GM23338 (cell line): ENCODE measurements around the gene SERINC5. TPM values are rescaled to one million over a fixed set of nuclear protein-coding genes. Genes with fewer than 3 reads are reported as not detected.

ENCODE experiments used
- ATAC-seq: fragments of 200-7000 bp; cut with Tn5 transposase; 3 replicates; pipeline ENCODE4 v1.9.1; 2020
- DNase-seq: peaks from one replicate; pipeline ENCODE4 v3.0.0-alpha.2; 2015; ENCODE audit warnings: low spot score
- H2AFZ ChIP-seq: fragments of 200-600 bp; sonication (generic); 2 replicates; pipeline ENCODE4 v1.8.0; 2016; ENCODE audit warnings: antibody characterized with exemption, mild to moderate bottlenecking, moderate library complexity
- H3F3A ChIP-seq: fragments of 200-600 bp; sonication (generic); replicated peaks from 2 replicates; pipeline ENCODE4 v1.8.0; 2017; ENCODE audit warnings: antibody characterized with exemption, mixed run types, low read depth
- H3K27ac ChIP-seq: fragments of 200-600 bp; sonication (generic); 2 replicates; pipeline ENCODE4 v1.6.1; 2016; ENCODE audit warnings: low read depth
- H3K27me3 ChIP-seq: fragments of 200-600 bp; sonication (generic); 2 replicates; pipeline ENCODE4 v1.8.0; 2016; ENCODE audit warnings: mild to moderate bottlenecking, mixed run types, moderate library complexity; ENCODE audit not compliant: insufficient read depth
- H3K36me3 ChIP-seq: fragments of 200-600 bp; sonication (generic); 2 replicates; pipeline ENCODE4 v1.8.0; 2016; ENCODE audit warnings: mild to moderate bottlenecking; ENCODE audit not compliant: insufficient read depth
- H3K4me1 ChIP-seq: fragments of 200-600 bp; sonication (generic); 2 replicates; pipeline ENCODE4 v1.8.0; 2016; ENCODE audit warnings: mild to moderate bottlenecking, moderate library complexity; ENCODE audit not compliant: insufficient read depth
- H3K4me2 ChIP-seq: fragments of 200-600 bp; sonication (generic); 2 replicates; pipeline ENCODE4 v1.7.1; 2017; ENCODE audit warnings: mixed run types
- H3K4me3 ChIP-seq: fragments of 200-600 bp; sonication (generic); 2 replicates; pipeline ENCODE4 v1.6.1; 2016; ENCODE audit warnings: mixed run types
- H3K79me2 ChIP-seq: fragments of 200-600 bp; sonication (generic); replicated peaks from 2 replicates; pipeline ENCODE4 v1.8.0; 2017; ENCODE audit warnings: mild to moderate bottlenecking; ENCODE audit not compliant: insufficient read depth
- H3K9me2 ChIP-seq: fragments of 200-600 bp; sonication (generic); 2 replicates; pipeline ENCODE4 v1.8.0; 2017; ENCODE audit not compliant: insufficient read depth
- H4K20me1 ChIP-seq: fragments of 200-600 bp; sonication (generic); replicated peaks from 2 replicates; pipeline ENCODE4 v1.8.0; 2017; ENCODE audit warnings: mild to moderate bottlenecking; ENCODE audit not compliant: insufficient read depth
- H3K27ac Mint-ChIP-seq: 2 replicates; pipeline ENCODE4 v1.8.0; 2020; ENCODE audit warnings: inconsistent platforms, mild to moderate bottlenecking, moderate library complexity, mixed read lengths
- H3K27me3 Mint-ChIP-seq: 3 replicates; pipeline ENCODE4 v1.8.0; 2022; ENCODE audit warnings: low read depth, mild to moderate bottlenecking, moderate library complexity, mixed read lengths, inconsistent platforms; ENCODE audit not compliant: insufficient read depth, poor library complexity
- H3K36me3 Mint-ChIP-seq: 3 replicates; pipeline ENCODE4 v1.8.0; 2021; ENCODE audit warnings: low read depth, mild to moderate bottlenecking, inconsistent platforms, moderate library complexity, mixed read lengths
- H3K4me1 Mint-ChIP-seq: 3 replicates; pipeline ENCODE4 v1.8.0; 2020; ENCODE audit warnings: mild to moderate bottlenecking, inconsistent platforms, mixed read lengths
- H3K4me3 Mint-ChIP-seq: 3 replicates; pipeline ENCODE4 v1.8.0; 2021; ENCODE audit warnings: moderate library complexity, mild to moderate bottlenecking, inconsistent platforms, mixed read lengths
- H3K9me3 Mint-ChIP-seq: 3 replicates; pipeline ENCODE4 v1.8.0; 2020; ENCODE audit warnings: moderate library complexity, mild to moderate bottlenecking, inconsistent platforms, mixed read lengths
- CREB1 ChIP-seq: fragments of 250-450 bp; sonication (Bioruptor Pico); IDR thresholded peaks from 2 replicates; pipeline ENCODE4 v1.5.0; 2020; ENCODE audit warnings: low read depth, mild to moderate bottlenecking, moderate library complexity
- ETS1 ChIP-seq: IDR thresholded peaks from 2 replicates; pipeline ENCODE4 v1.6.1; 2016; ENCODE audit warnings: antibody characterized with exemption
- EZH2 ChIP-seq: fragments of 200-600 bp; sonication (generic); IDR thresholded peaks from one replicate; pipeline ENCODE4 v1.8.0; 2017; ENCODE audit warnings: antibody characterized with exemption, mild to moderate bottlenecking, low read depth; ENCODE audit not compliant: unreplicated experiment
- EZH2phosphoT487 ChIP-seq: fragments of 200-600 bp; sonication (generic); IDR thresholded peaks from one replicate; pipeline ENCODE4 v1.8.1; 2018; ENCODE audit warnings: antibody characterized with exemption; ENCODE audit not compliant: unreplicated experiment
- JUNB ChIP-seq: IDR thresholded peaks from one replicate; pipeline ENCODE4 v1.6.1; 2016; ENCODE audit warnings: antibody characterized with exemption; ENCODE audit not compliant: unreplicated experiment
- NANOG ChIP-seq: IDR thresholded peaks from 2 replicates; pipeline ENCODE4 v1.6.1; 2016; ENCODE audit warnings: antibody characterized with exemption, borderline replicate concordance
- POLR2AphosphoS5 ChIP-seq: IDR thresholded peaks from 2 replicates; pipeline ENCODE4 v1.6.1; 2016; ENCODE audit warnings: antibody characterized with exemption, low read depth
- REST ChIP-seq: IDR thresholded peaks from one replicate; pipeline ENCODE4 v1.6.1; 2018; ENCODE audit warnings: antibody characterized with exemption; ENCODE audit not compliant: unreplicated experiment
- STAT1 ChIP-seq: IDR thresholded peaks from one replicate; pipeline ENCODE4 v1.6.1; 2016; ENCODE audit warnings: antibody characterized with exemption; ENCODE audit not compliant: unreplicated experiment
- ZNF114 ChIP-seq: fragments of 250-450 bp; sonication (Bioruptor Pico); IDR thresholded peaks from 2 replicates; pipeline ENCODE4 v1.5.0; 2020; ENCODE audit warnings: mild to moderate bottlenecking, moderate library complexity
- ZNF331 ChIP-seq: fragments of 250-450 bp; sonication (Bioruptor Pico); IDR thresholded peaks from 2 replicates; pipeline ENCODE4 v1.5.0; 2020; ENCODE audit warnings: low read depth, mild to moderate bottlenecking, moderate library complexity
- polyA plus RNA-seq: library from polyadenylated mRNA; unstranded; fragments of >200 nt; fragmentation: Nextera tagmentation; extraction: Ambion mirVana; gene quantifications from 2 replicates; pipeline ENCODE4 v1.2.1, GENCODE V29; 2016
- total RNA-seq: library from RNA; depleted of rRNA; stranded (reverse); fragments of >200 nt; shearing (Covaris generic); gene quantifications from 2 replicates; pipeline ENCODE4 v1.2.3, GENCODE V29; 2014
- TF ChIP-seq, protein P1 (sequence below), 2 experiments: fragments of 200-600 bp in 1 of 2; sonication (generic) in 1 of 2; conservative IDR thresholded peaks; 2 replicates each; pipeline versions ENCODE4 v1.5.1 to v1.6.1; 2016 to 2017; ENCODE audit warnings: antibody characterized with exemption in 2 of 2, low read depth in 2 of 2, mild to moderate bottlenecking in 2 of 2, moderate library complexity in 1 of 2

Gene SERINC5
- total and polyA plus RNA-seq, 2 experiments from 2014 or later, result 34.0 to 107 TPM

GRCh38 chr5:80161165-80161564 is 94.7 kb downstream of the SERINC5 start (continued):
- TF ChIP-seq REST (no peak), JUNB (no peak), POLR2AphosphoS5 (no peak), ZNF114 (CRISPR knock-in tag) (no peak), NANOG (no peak), STAT1 (no peak), ZNF331 (no peak), EZH2 (no peak)
- TF ChIP-seq, protein P1, sequence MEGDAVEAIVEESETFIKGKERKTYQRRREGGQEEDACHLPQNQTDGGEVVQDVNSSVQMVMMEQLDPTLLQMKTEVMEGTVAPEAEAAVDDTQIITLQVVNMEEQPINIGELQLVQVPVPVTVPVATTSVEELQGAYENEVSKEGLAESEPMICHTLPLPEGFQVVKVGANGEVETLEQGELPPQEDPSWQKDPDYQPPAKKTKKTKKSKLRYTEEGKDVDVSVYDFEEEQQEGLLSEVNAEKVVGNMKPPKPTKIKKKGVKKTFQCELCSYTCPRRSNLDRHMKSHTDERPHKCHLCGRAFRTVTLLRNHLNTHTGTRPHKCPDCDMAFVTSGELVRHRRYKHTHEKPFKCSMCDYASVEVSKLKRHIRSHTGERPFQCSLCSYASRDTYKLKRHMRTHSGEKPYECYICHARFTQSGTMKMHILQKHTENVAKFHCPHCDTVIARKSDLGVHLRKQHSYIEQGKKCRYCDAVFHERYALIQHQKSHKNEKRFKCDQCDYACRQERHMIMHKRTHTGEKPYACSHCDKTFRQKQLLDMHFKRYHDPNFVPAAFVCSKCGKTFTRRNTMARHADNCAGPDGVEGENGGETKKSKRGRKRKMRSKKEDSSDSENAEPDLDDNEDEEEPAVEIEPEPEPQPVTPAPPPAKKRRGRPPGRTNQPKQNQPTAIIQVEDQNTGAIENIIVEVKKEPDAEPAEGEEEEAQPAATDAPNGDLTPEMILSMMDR (conservative IDR thresholded peaks at IDR 0.05; ENCODE audit: low read depth in 2 of 2), result no peak

GRCh38 chr5:80160242-80160641 is 95.6 kb downstream of the SERINC5 start:
- Histone ChIP-seq H3K79me2 (no peaks in the 10 kb centered on the region; the same call in 1 of the 2 replicates), H3K4me3 (no peak overlapping the region), H3K27ac (peak overlapping the region; percentile 70; the same call in 1 of the 2 replicates), H3K9me2 (no peaks in the 10 kb centered on the region), H3K36me3 (peaks cover 9% of the 10 kb centered on the region; the same call in 1 of the 2 replicates), H4K20me1 (no peaks in the 10 kb centered on the region), H3K4me2 (peak overlapping the region; percentile 58; the same call in 1 of the 2 replicates), H3K4me1 (peaks cover 35% of the 10 kb centered on the region), H3F3A (no peaks in the 10 kb centered on the region; the same call in 1 of the 2 replicates), H2AFZ (no peak overlapping the region), H3K27me3 (no peaks in the 10 kb centered on the region)
- Mint-ChIP-seq H3K9me3 (peaks cover 5% of the 10 kb centered on the region; the same call in 2 of the 3 replicates), H3K27ac (no peak overlapping the region), H3K27me3 (peaks cover 8% of the 10 kb centered on the region), H3K36me3 (peaks cover 90% of the 10 kb centered on the region), H3K4me1 (peaks cover 44% of the 10 kb centered on the region), H3K4me3 (no peak overlapping the region)
- no peak for DNase-seq
- TF ChIP-seq JUNB (no peak), EZH2 (no peak), ZNF331 (no peak), NANOG (no peak), POLR2AphosphoS5 (no peak), ETS1 (no peak), STAT1 (no peak), EZH2phosphoT487 (no peak), ZNF114 (CRISPR knock-in tag) (no peak), CREB1 (CRISPR knock-in tag) (no peak)
- no peak for ATAC-seq
